HepG2 (cell line): ENCODE data around the gene LYRM4. TPM values are rescaled to one million over a fixed set of nuclear protein-coding genes. Genes with fewer than 3 reads are reported as not detected.
A peak's percentile ranks its signal among the peaks of the same experiment; 100 is the strongest.

ENCODE experiments used
- ATAC-seq: fragments of 200-7000 bp; cut with Tn5 transposase; 3 replicates; pipeline ENCODE4 v1.9.1; 2020; ENCODE audit warnings: mild to moderate bottlenecking, moderate library complexity
- BruUV-seq: library from RNA; stranded (reverse); fragments of 400-500 nt; replicated peaks from 2 replicates; lab custom pipeline; 2021; lab: Mats Ljungman, UMichigan
- CTCF ChIA-PET: fragments of 300-600 bp; formaldehyde crosslinking; extraction: SDS; loops from one replicate; lab custom pipeline; 2021; ENCODE audit warnings: low total read pairs, inconsistent platforms, low intra/inter-chr PET ratio; lab: Yijun Ruan, JAX
- POLR2A ChIA-PET: fragments of 350-600 bp; sonication (Branson Sonifier 250); formaldehyde crosslinking; loops from one replicate; lab custom pipeline; 2020; ENCODE audit warnings: antibody characterized with exemption, inconsistent platforms; lab: Yijun Ruan, JAX
- DNase-seq: peaks from one replicate; pipeline ENCODE4 v3.0.0-alpha.2; 2015; ENCODE audit warnings: low spot score
- FAIRE-seq: peaks from 3 replicates; lab custom pipeline; 2011; peaks lifted over from hg19 to GRCh38; lab: Jason Lieb, UNC
- H2AFZ ChIP-seq: one replicate; pipeline ENCODE4 v1.6.1; 2011; ENCODE audit warnings: low read length, inconsistent platforms
- H3K27ac ChIP-seq: fragments of 300-600 bp; 3 replicates; pipeline ENCODE4 v1.8.0; 2011; ENCODE audit warnings: mixed run types, mild to moderate bottlenecking, mixed read lengths, low read length, inconsistent platforms; ENCODE audit not compliant: insufficient read depth; ENCODE audit errors: extremely low read length
- H3K27me3 ChIP-seq, 2 experiments: fragments of 200-600 bp in 1 of 2; 2 replicates in 1 of 2; 3 replicates in 1 of 2; pipeline versions ENCODE4 v1.6.0 to v1.8.0; 2011; ENCODE audit warnings: low read length in 2 of 2, mild to moderate bottlenecking in 2 of 2, moderate library complexity in 2 of 2, inconsistent platforms in 1 of 2; ENCODE audit not compliant: insufficient read depth in 2 of 2, control insufficient read depth in 1 of 2
- H3K36me3 ChIP-seq, 2 experiments: fragments of 200-600 bp in 1 of 2; replicated peaks in 1 of 2; 2 replicates in 1 of 2; 3 replicates in 1 of 2; pipeline versions ENCODE4 v1.5.1 to v1.8.0; 2011; ENCODE audit warnings: low read length in 2 of 2, inconsistent platforms in 1 of 2; ENCODE audit not compliant: insufficient read depth in 2 of 2, control insufficient read depth in 1 of 2
- H3K4me1 ChIP-seq: 2 replicates; pipeline ENCODE4 v1.5.1; 2012; ENCODE audit warnings: low read length, inconsistent platforms; ENCODE audit not compliant: insufficient read depth
- H3K4me2 ChIP-seq: 2 replicates; pipeline ENCODE4 v1.6.0; 2011; ENCODE audit warnings: low read depth, low read length, inconsistent platforms
- H3K4me3 ChIP-seq, 3 experiments: fragments of 200-600 bp in 1 of 3; sonication (generic), shearing (Covaris generic) in 1 of 3; replicated peaks in 1 of 3; 2 replicates each; pipeline ENCODE4 v1.5.1; 2011 to 2016; ENCODE audit warnings: low read length in 3 of 3, inconsistent platforms in 2 of 3, low read depth in 2 of 3, mild to moderate bottlenecking in 2 of 3, control low read depth in 1 of 3, mixed read lengths in 1 of 3; ENCODE audit not compliant: insufficient read depth in 1 of 3
- H3K79me2 ChIP-seq: one replicate; pipeline ENCODE4 v1.6.1; 2011; ENCODE audit warnings: low read length, inconsistent platforms; ENCODE audit not compliant: insufficient read depth
- H3K9ac ChIP-seq: 2 replicates; pipeline ENCODE4 v1.6.0; 2011; ENCODE audit warnings: mild to moderate bottlenecking, low read depth, low read length, inconsistent platforms; ENCODE audit not compliant: insufficient read depth
- H3K9me3 ChIP-seq: 2 replicates; pipeline ENCODE4 v1.5.1; 2012; ENCODE audit warnings: mild to moderate bottlenecking, low read length
- H4K20me1 ChIP-seq: 2 replicates; pipeline ENCODE4 v1.6.0; 2011; ENCODE audit warnings: inconsistent platforms, mild to moderate bottlenecking, low read length, moderate library complexity; ENCODE audit not compliant: insufficient read depth
- ELF4 ChIP-seq: sonication (generic); formaldehyde crosslinking; IDR thresholded peaks from 2 replicates; pipeline ENCODE4 v1.5.0; 2020; ENCODE audit warnings: missing genetic modification reagents, mild to moderate bottlenecking, moderate library complexity, borderline replicate concordance
- ERF ChIP-seq: IDR thresholded peaks from 2 replicates; pipeline ENCODE4 v1.6.1; 2018; ENCODE audit warnings: missing biosample characterization, missing genetic modification reagents
- HDAC1 ChIP-seq: sonication (generic); formaldehyde crosslinking; IDR thresholded peaks from 2 replicates; pipeline ENCODE4 v1.5.1; 2020; ENCODE audit warnings: mild to moderate bottlenecking, missing genetic modification reagents
- HNF4A ChIP-seq: sonication (generic); formaldehyde crosslinking; IDR thresholded peaks from 2 replicates; pipeline ENCODE4 v1.4.0; 2020; ENCODE audit warnings: missing genetic modification reagents
- MTA3 ChIP-seq: sonication (generic); formaldehyde crosslinking; IDR thresholded peaks from 2 replicates; pipeline ENCODE4 v1.4.0; 2020; ENCODE audit warnings: missing genetic modification reagents
- NFKBIZ ChIP-seq: IDR thresholded peaks from 2 replicates; pipeline ENCODE4 v1.6.1; 2018; ENCODE audit warnings: missing genetic modification reagents, missing compliant biosample characterization
- NFYC ChIP-seq: IDR thresholded peaks from 2 replicates; pipeline ENCODE4 v1.6.1; 2016; ENCODE audit warnings: missing genetic modification reagents, missing compliant biosample characterization
- TAF15 ChIP-seq: fragments of 200-400 bp; formaldehyde crosslinking; IDR thresholded peaks from one replicate; pipeline ENCODE4 v1.6.1; 2018; ENCODE audit warnings: mild to moderate bottlenecking, low read depth, low read length; ENCODE audit not compliant: poor library complexity, severe bottlenecking
- ZFP1 ChIP-seq: IDR thresholded peaks from 2 replicates; pipeline ENCODE4 v1.6.1; 2016
- ZNF30 ChIP-seq: sonication (generic); formaldehyde crosslinking; IDR thresholded peaks from 2 replicates; pipeline ENCODE4 v1.5.0; 2020; ENCODE audit warnings: mild to moderate bottlenecking, missing genetic modification reagents
- ZNF674 ChIP-seq: sonication (generic); formaldehyde crosslinking; IDR thresholded peaks from 2 replicates; pipeline ENCODE4 v1.5.0; 2020; ENCODE audit warnings: low read depth, mild to moderate bottlenecking, missing genetic modification reagents
- ZNF678 ChIP-seq: sonication (generic); formaldehyde crosslinking; IDR thresholded peaks from 2 replicates; pipeline ENCODE4 v1.4.0; 2020; ENCODE audit warnings: mild to moderate bottlenecking, missing genetic modification reagents
- WGBS: methylation state at CpG from one replicate; pipeline ENCODE4 v1.1.6; 2017; ENCODE audit warnings: low lambda C conversion rate; 5-methylcytosine and 5-hydroxymethylcytosine counted together
- in situ Hi-C: cut with HindIII; loops from 2 replicates; pipeline ENCODE4 v1.10.0; 2017; ENCODE audit warnings: low pct_unique_long_range_greater_than_20kb; ENCODE audit not compliant: extremely low pct_ligation_motif_present
- intact Hi-C: fragments of 100-400 bp; cut with micrococcal nuclease; formaldehyde crosslinking; loops from one replicate; pipeline ENCODE4 v1.10.0; 2022; ENCODE audit not compliant: unreplicated experiment
- polyA plus RNA-seq, 8 experiments: library from polyadenylated mRNA; depleted of rRNA in 3 of 8; stranded (reverse) in 7 of 8; unstranded in 1 of 8; fragments of >200 nt; fragmentation: Illumina TruSeq in 4 of 8; extraction: Trizol in 4 of 8; gene quantifications; 2 replicates each; pipeline versions ENCODE4 v1.2.1 to v1.2.3, GENCODE V29; 2011 to 2016; ENCODE audit warnings: low read depth in 4 of 8, missing spikeins in 1 of 8, mixed read lengths in 1 of 8; ENCODE audit not compliant: insufficient read depth in 1 of 8
- total RNA-seq, 5 experiments: library from RNA; depleted of rRNA; stranded (reverse); fragments of >200 nt; fragmentation: Illumina TruSeq; extraction: Trizol; gene quantifications; 2 replicates each; pipeline ENCODE4 v1.2.3, GENCODE V29; 2016; ENCODE audit warnings: low read depth in 1 of 5
- TF ChIP-seq, protein P1 (sequence below): sonication (generic); formaldehyde crosslinking; IDR thresholded peaks from 2 replicates; pipeline ENCODE4 v1.5.0; 2020; ENCODE audit warnings: missing genetic modification reagents
- TF ChIP-seq, protein P2 (sequence below): sonication (generic); formaldehyde crosslinking; IDR thresholded peaks from 2 replicates; pipeline ENCODE4 v1.4.0; 2020; ENCODE audit warnings: mild to moderate bottlenecking, missing genetic modification reagents
- TF ChIP-seq, protein P3 (sequence below): sonication (generic); formaldehyde crosslinking; IDR thresholded peaks from 2 replicates; pipeline ENCODE4 v1.5.1; 2020; ENCODE audit warnings: missing genetic modification reagents, mild to moderate bottlenecking, borderline replicate concordance

LYRM4 gene
- total and polyA plus RNA-seq, 2 of the 13 experiments (the other 11 are each of a cell fraction or from before 2014, with no cell fraction given) = 64.6 to 67.5 TPM

DNA sequence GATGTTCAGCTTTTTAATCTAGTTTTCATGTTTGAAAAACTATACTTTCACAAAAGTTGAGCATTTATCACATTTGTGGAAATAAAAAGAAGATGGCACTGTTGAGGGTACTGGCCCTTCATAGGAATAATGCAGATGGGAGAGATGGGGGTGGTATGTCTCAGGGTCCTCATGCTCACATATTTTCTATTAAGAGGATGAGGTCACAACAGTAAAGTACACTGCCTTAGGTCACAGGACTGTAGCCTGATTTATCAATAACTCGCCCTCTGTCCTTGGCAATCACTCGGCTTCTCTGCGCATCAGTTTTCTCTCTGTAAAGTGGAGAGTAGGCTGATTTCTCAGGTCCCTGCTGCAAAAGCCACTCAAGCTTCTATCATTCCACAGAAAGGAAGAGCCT, 119.7 kb downstream of the LYRM4 start:
- ChIA-PET CTCF (no interaction called here), POLR2A (no interaction called here)
- intact Hi-C loops (loop anchor here (5.0 kb wide), 3 partner anchors 66 to 236 kb away; partner anchors contain the start of genes FARS2 and LYRM4), in situ Hi-C loops (loop anchor here (5.0 kb wide), 1 partner anchor 161 kb away; no protein-coding TSS in a partner anchor)
- H3K4me2 ChIP-seq = no peak overlapping the region
- no peaks in the 10 kb centered on the region for H3K79me2 ChIP-seq
- peaks cover 30% of the 10 kb centered on the region for H3K4me1 ChIP-seq
- H4K20me1 ChIP-seq = no peaks in the 10 kb centered on the region
- 96% methylated on average over 3 of the region's 3 CpGs for WGBS
- H2AFZ ChIP-seq = no peak overlapping the region
- no peaks in the 10 kb centered on the region for H3K27me3 ChIP-seq
- H3K9me3 ChIP-seq = no peaks in the 10 kb centered on the region
- no peak overlapping the region for H3K4me3 ChIP-seq
- DNase-seq = no peak
- ATAC-seq = no peak
- peak overlapping the region; percentile 42 for H3K27ac ChIP-seq
- FAIRE-seq = no peak
- H3K9ac ChIP-seq = no peak overlapping the region
- TF ChIP-seq ZNF678 (CRISPR knock-in tag) (no peak), ELF4 (CRISPR knock-in tag) (no peak), ZFP1 (CRISPR knock-in tag) (no peak), ZNF30 (CRISPR knock-in tag) (no peak), HDAC1 (no peak), MTA3 (CRISPR knock-in tag) (no peak), ZNF674 (no peak), NFKBIZ (CRISPR knock-in tag) (no peak), HNF4A (no peak), NFYC (CRISPR knock-in tag) (no peak), TAF15 (no peak), ERF (no peak)
- TF ChIP-seq, protein P1, sequence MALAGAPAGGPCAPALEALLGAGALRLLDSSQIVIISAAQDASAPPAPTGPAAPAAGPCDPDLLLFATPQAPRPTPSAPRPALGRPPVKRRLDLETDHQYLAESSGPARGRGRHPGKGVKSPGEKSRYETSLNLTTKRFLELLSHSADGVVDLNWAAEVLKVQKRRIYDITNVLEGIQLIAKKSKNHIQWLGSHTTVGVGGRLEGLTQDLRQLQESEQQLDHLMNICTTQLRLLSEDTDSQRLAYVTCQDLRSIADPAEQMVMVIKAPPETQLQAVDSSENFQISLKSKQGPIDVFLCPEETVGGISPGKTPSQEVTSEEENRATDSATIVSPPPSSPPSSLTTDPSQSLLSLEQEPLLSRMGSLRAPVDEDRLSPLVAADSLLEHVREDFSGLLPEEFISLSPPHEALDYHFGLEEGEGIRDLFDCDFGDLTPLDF = no peak
- TF ChIP-seq, protein P2, sequence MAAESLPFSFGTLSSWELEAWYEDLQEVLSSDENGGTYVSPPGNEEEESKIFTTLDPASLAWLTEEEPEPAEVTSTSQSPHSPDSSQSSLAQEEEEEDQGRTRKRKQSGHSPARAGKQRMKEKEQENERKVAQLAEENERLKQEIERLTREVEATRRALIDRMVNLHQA = no peak
- TF ChIP-seq, protein P3, sequence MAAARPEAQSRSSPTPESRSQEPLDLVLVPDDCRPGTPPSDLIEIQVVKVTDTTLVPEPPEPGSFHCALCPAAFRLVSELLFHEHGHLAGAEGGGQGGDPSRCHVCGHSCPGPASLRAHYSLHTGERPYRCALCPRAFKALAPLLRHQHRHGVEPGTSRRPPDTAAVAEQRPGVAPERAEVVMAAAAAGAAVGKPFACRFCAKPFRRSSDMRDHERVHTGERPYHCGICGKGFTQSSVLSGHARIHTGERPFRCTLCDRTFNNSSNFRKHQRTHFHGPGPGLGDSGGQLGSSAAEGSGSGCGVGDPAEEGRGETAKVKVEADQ (CRISPR knock-in tag) = no peak
- peaks cover 0 to 2% of the 10 kb centered on the region in 2 experiments; a peak in 2 of 5 replicates for H3K36me3 ChIP-seq
- BruUV-seq = no TSS peak
